ENCODE measurements around the gene LUC7L. TPM values are rescaled to one million over a fixed set of nuclear protein-coding genes. Genes with fewer than 3 reads are reported as not detected.

Gene LUC7L
- total and polyA plus RNA-seq, 10 of the 15 experiments (the other 5 are each of a cell fraction or from before 2014, with no cell fraction given), result 2.3 to 59.6 (median 44.1) TPM

GRCh38 chr16:143456-143855, 85.8 kb downstream of the LUC7L start:
- ChIA-PET RAD21 (ENCODE audit: unreplicated experiment) (no interaction called here), POLR2A (interaction anchor here (0.6 kb wide), 1 partner anchor 15 kb away, joined by 3 read pairs; no protein-coding TSS in a partner anchor), CTCF (interaction anchor here (0.9 to 1.3 kb wide), 2 partner anchors 18 to 36 kb away, joined by 3 to 4 read pairs; no protein-coding TSS in a partner anchor), SMC1A (ENCODE audit: uncharacterized antibody, unreplicated experiment) (no interaction called here)
- no peak overlapping the region for H2AFZ ChIP-seq (ENCODE audit: control insufficient read depth, low read depth, low read length)
- BruUV-seq (replicated peaks), result no TSS peak
- H3K9me3 ChIP-seq (replicated peaks; ENCODE audit: control insufficient read depth, insufficient read depth, low read length), result no peaks in the 10 kb centered on the region
- intact Hi-C loops (cut with micrococcal nuclease; ENCODE audit: unreplicated experiment) (no loop called here), in situ Hi-C loops (cut with MboI) (no loop called here)
- FAIRE-seq, result no peak
- no peak overlapping the region for H3K27ac ChIP-seq (ENCODE audit: control insufficient read depth, insufficient read depth)
- H4K20me1 ChIP-seq (ENCODE audit: control insufficient read depth, insufficient read depth), result no peaks in the 10 kb centered on the region
- no peaks in the 10 kb centered on the region for H3K4me1 ChIP-seq (ENCODE audit: control insufficient read depth, insufficient read depth, low read length)
- H3K9ac ChIP-seq (ENCODE audit: control insufficient read depth, insufficient read depth, low read length), result no peak overlapping the region
- H3K4me2 ChIP-seq (ENCODE audit: control insufficient read depth, insufficient read depth), result no peak overlapping the region
- no peaks in the 10 kb centered on the region for H3K36me3 ChIP-seq (ENCODE audit: control insufficient read depth in 2 of 2, insufficient read depth in 2 of 2, low read length in 1 of 2)
- ATAC-seq, result no peak
- H3K27me3 ChIP-seq (replicated peaks in 1 of 2; ENCODE audit: control insufficient read depth in 2 of 2, insufficient read depth in 2 of 2, low read length in 1 of 2), result no peaks in the 10 kb centered on the region
- DNase-seq (ENCODE audit: low read depth, low spot score), result no peak
- WGBS (ENCODE audit: insufficient coverage, insufficient replicate concordance, low lambda C conversion rate, missing lambda C conversion rate), result 20% methylated on average over 6 of the region's 6 CpGs
- no peaks in the 10 kb centered on the region for H3K79me2 ChIP-seq (ENCODE audit: control insufficient read depth, insufficient read depth, low read length)
- no peak overlapping the region for H3K4me3 ChIP-seq
- TF ChIP-seq NFYB (IDR thresholded peaks at IDR 0.05; ENCODE audit: insufficient read depth, low read depth, low read length), result no peak
- no peak for TF ChIP-seq POLR2A (IDR thresholded peaks at IDR 0.05; ENCODE audit: low read depth, low read length)
- TF ChIP-seq SRF (IDR thresholded peaks at IDR 0.05; ENCODE audit: low read depth in 2 of 2, low read length in 2 of 2), result no peak
- TF ChIP-seq NKRF (conservative IDR thresholded peaks at IDR 0.05), result no peak
- TF ChIP-seq ZBED1 (IDR thresholded peaks at IDR 0.05; ENCODE audit: borderline replicate concordance), result no peak
- TF ChIP-seq CHD4 (IDR thresholded peaks at IDR 0.05), result no peak
- TF ChIP-seq CUX1 (IDR thresholded peaks at IDR 0.05; ENCODE audit: insufficient replicate concordance, low read depth, low read length), result no peak
- TF ChIP-seq PBX3 (IDR thresholded peaks at IDR 0.05; ENCODE audit: insufficient replicate concordance, low read depth, low read length), result no peak
- TF ChIP-seq PML (IDR thresholded peaks at IDR 0.05; ENCODE audit: low read length), result no peak
- TF ChIP-seq MLLT1 (IDR thresholded peaks at IDR 0.05), result no peak
- no peak for TF ChIP-seq ETV6 (conservative IDR thresholded peaks at IDR 0.05 in 1 of 2, IDR thresholded peaks at IDR 0.05 in 1 of 2; ENCODE audit: borderline replicate concordance in 1 of 2, low read depth in 1 of 2)
- TF ChIP-seq NR2C2 (IDR thresholded peaks at IDR 0.05; ENCODE audit: borderline replicate concordance, control insufficient read depth, insufficient read length, low read depth), result no peak
- no peak for TF ChIP-seq JUNB (IDR thresholded peaks at IDR 0.05)
- no peak for TF ChIP-seq TAF1 (IDR thresholded peaks at IDR 0.05; ENCODE audit: borderline replicate concordance, low read depth, low read length)
- TF ChIP-seq POLR2AphosphoS5 (IDR thresholded peaks at IDR 0.05; ENCODE audit: low read length), result no peak
- TF ChIP-seq WRNIP1 (IDR thresholded peaks at IDR 0.05; ENCODE audit: borderline replicate concordance, low read depth, low read length), result no peak
